HG02943 (cell line): ENCODE data around the gene TUBB4B.
"Not testable (repeated sequence)": the region's sequence is repeated elsewhere in the genome, so short reads cannot be mapped to it uniquely, and the experiment has no call there.

Source experiments
- ATAC-seq: cut with Tn5 transposase; IDR thresholded peaks from one replicate; pipeline ENCODE4 v1.9.1; 2021; ENCODE audit warnings: mild to moderate bottlenecking, low read depth, moderate library complexity; ENCODE audit not compliant: unreplicated experiment

Gene TUBB4B

DNA sequence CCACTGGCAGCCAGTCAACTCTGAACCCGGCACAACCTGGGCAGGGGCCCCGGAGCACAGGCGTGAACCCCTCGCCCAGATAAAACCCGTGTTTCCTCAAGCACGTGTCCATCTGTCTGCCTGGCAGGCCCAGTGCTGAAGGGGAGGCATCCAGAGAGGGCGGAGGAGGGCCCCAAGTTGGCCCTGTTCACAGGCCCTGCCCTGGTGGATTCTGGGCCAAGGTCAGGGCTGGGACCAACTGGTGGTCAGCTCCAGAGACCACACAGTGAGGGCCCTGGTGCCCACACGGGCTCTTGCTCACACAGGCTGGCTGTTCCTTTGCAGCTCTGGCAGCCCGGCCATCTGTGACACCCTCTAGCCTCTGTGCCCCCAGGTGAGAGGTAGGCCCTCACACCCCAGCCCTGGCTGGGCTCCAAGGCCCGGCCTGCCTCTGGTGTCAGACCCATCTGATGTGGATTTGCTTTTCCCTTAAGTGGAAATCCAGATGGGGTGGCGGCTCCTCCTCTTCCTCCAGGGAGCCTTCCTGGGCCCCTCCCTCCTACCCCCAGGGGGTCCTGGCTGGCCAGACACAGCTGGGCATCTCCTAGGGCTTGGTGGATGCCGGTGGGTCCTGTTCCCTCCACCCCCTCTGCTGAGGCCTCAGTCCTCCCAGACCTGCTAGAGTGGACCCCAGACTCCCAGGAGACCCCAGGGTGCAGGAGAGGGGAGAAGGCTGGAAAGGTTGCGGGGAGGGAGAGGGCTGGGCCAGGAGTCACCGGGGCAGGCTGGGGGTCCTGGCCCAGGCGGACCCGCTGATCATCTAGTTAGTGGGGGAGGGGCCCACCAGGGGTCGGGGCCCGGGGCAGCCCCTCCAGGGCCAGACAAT is 9.5 kb downstream of the TUBB4B start:
- no peak for ATAC-seq

DNA sequence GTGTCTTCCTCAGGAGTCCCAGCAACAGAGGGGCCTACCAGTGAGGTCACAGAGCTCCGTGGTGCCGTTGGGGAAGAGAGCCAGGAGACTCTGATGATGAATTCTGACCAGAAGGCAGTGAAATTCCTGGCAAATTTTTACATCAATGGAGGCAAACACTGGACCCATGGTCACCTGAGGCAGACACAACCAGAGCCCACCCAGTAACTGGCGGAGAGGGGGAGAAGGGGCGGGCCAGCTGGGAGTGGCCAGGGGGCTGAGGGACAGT is 10.0 kb downstream of the TUBB4B start, which contains the start of gene STPG3:
Gene STPG3, plus strand, starts transcription at position 93 of the 268 bp plus-strand sequence. Its CDS starts 1 bp downstream, at position 94.
- ATAC-seq: no peak

DNA sequence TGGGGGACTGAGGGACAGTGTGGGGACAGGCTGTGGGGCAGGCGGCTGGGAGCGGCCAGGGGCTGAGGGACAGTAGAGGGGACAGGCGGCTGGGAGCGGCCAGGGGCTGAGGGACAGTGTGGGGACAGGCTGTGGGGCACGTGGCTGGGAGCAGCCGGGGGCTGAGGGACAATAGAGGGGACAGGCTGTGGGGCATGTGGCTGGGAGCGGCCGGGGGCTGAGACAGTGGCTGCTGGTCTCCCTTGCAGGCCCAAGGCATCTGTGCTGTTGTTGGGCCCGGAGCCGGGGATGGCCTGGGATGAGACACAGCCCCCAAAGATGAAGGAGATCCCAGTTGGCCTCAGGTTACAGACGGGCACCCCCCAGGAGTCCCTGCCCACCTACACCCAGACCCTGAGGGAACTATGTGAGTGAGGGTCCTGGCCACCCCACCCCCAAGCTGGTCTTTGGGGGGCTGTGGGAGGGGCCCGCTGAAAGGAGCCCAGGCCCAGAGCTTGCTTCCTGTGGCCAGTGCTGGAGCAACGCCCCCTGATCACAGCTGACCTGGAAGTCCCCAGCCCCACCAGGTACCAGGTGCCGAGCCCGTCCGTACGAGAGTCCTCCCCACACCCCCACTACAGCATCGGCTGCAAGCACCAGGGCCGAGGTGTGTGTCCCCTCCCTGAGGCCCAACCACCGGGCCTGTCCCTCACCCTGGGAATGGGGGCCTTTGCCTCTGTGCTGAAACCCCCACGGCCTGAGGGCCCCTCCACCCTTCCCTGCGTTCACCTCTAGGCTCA is 10.6 kb downstream of the TUBB4B start:
- ATAC-seq: no peak

DNA sequence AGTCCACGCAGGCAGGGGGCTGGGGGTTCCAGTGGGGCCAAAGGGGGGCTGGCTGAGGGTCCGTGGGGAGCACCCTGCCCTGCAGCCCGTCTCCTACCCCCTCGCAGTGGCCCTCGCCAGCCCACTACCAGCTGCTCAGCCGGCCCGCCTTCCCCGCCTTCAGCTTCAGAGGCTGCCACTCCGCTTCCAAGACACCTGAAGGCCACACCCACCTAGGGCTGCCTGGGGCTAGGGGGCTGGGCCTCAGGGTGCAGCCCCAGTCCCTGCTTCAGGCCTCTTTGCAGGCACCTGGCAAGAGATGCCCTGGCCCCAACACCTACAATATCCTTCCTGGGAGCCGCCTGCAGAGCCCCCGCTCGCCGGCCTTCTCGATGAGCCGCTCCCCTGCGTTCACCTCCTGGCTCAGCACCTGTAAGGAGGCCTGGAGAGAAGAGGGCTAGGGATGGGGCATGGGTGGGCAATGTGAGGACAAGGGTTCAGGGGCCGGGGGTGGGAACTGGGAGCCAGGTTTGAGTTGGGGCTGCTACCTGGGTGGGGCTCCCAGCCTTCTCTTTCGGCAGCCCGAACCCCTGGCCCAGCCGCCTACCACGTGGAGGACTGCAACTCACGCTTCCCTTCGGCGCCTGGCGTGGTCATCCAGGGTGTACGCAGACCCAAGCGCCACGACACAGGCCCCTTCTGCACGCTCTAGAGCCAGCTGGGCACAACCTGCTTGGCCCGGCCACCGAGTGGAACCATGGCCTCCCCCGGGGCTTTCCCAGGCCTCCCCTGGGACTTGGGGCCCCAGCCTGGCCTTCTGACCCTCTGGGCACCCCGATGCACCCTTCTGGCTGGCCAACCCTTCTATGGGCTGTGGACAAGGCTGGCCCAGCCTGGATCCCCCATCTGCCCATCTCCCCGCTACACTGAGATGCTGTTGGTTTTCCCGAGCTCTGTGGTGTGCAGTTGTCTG is 11.7 kb downstream of the TUBB4B start:
- no peak for ATAC-seq

DNA sequence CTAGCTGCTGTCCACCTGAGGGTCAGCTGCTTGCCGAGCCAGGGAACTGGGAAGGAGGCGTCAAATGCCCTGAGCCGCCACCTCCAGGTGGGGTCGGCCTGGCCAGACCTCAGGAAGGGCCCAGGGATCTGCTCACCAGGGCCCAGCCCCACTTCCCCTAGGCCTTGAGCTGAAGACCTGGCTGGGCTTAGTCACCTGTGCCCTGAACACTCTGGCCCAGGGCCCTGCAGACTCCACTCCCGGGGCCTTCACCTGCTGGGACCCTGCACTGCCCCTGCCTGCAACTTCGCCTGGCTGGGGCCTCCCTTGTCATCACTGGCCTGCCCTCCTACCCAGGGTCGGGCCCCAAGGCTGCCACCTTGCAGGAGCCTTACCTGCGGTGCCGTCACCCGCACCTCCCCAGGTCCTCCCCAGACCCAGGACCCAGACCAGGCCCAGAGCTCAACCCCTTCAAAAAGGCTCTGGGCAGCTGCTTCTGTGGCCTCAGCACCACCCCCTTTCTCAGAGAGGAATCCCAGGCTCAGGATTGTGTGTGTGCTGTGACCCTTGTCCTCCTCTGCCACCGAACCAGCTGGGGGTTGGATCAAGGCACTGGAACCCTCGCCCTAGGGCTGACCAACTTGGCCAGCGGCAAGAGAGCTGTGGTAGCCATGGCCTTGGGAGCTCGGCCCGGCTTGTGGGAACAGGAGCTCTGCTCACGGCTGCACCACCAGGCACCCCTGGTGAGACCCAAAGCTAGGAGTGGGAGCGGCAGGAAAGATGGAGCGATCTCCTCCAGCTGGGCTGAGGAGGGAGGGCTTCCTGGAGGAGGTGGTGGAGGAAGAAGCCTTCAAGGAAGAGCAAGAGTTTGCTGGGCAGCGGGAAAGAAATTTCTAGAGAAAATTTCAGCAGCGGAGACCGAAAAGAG is 12.9 kb downstream of the TUBB4B start:
- no peak for ATAC-seq

DNA sequence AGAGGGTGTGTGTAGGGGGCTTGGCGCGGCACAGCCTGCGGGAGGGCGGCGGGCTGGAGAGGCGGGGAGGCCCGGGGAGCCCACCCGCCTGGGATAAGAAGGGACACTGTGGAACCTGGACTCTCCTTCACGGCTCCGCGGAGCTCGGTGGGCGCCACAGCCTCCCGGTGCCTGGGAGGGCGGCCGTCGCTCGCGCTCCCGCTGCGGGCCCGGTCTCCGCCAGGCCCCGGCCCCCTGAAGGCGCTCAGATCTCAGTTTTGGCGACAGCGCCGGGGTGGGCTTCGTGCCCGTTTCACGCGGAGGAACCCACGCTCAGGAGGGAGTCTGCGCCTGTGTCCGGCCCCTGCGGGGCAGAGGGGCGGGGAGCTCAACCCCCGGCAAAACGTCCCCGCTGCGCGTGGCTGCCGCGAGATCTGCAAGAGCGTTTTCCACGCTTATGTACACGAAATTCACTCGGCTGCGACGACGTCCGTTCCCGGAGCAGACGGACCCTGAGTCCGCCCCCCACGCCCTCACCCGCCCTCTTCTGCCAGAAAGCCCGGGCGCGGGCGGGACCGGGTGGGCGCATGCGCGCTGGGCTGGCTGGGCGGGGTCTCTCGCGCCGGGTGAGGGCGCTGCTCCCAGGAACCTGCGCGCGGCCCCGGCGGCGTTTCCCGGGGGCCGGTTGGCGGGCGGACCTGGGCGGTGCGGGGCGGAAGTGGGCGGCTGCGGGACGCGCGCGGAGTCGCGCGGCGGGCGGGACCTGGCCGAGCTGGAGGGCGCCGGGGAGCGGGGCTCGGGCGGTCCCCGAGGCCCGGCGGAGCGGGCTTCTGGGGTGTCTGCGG is 13.7 kb downstream of the TUBB4B start, which contains the start of gene NELFB:
Gene NELFB, plus strand, starts transcription at position 704 of the 824 bp plus-strand sequence.
- peak; percentile 59 for ATAC-seq

DNA sequence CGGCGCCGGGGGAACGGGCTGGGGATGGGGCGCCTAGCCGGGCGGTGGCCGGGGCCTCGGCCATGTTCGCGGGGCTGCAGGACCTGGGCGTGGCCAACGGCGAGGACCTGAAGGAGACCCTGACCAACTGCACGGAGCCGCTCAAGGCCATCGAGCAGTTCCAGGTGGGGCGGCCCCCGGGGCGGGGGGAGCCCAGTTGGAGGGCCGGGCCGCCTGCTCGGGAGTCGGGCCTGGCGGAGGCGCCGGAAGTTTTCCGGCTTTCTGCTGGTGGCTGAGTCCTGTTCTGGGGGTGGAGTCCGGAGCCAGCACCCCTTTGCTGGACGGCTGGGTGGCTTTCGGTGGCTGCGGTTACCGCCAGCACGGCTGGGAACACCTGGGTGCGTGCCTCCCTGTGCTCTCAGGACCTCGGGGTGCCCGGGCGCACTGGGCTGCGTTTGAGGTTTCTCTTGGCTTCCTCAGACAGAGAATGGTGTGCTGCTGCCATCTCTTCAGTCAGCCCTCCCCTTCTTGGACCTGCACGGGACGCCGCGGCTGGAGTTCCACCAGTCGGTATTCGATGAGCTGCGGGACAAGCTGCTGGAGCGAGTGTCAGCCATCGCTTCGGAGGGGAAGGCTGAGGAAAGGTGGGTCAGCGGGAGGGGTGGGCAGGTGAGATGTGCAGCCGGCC is 14.5 kb downstream of the TUBB4B start:
- peak; percentile 25 for ATAC-seq

DNA sequence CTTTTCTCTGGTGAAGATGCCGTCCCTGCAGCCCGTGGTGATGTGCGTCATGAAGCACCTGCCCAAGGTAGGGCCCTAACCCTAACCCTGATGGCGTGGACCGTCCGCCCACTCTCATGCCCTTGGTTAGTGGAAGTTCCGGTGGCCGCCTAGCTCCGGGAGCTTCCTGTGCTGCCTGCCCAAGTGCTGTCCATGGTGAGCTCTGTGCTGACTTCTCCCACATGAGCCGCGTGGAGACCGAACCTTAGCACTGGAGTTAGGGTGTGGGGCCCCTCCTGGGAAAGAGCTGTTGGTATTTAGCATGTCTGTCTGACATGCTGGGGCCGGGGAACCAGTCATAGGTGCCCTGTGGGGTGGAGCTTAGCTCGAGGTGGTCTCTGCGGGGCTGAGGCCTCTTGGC is 15.3 kb downstream of the TUBB4B start:
- ATAC-seq: no peak

DNA sequence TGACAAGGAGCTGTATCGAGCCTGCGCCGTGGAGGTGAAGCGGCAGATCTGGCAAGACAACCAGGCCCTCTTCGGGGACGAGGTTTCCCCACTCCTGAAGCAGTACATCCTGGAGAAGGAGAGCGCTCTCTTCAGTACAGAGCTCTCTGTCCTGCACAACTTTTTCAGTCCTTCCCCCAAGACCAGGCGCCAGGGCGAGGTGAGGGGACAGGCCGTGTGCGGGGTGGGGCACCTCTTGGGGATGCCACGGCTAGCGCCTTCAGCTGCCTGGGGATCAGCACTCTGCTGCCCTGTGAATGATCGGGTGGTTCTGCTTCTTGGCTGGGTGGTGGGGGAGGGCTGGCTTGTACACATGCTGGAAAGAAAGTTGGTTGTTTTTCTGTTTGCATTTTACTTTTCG is 15.8 kb downstream of the TUBB4B start:
- no peak for ATAC-seq

DNA sequence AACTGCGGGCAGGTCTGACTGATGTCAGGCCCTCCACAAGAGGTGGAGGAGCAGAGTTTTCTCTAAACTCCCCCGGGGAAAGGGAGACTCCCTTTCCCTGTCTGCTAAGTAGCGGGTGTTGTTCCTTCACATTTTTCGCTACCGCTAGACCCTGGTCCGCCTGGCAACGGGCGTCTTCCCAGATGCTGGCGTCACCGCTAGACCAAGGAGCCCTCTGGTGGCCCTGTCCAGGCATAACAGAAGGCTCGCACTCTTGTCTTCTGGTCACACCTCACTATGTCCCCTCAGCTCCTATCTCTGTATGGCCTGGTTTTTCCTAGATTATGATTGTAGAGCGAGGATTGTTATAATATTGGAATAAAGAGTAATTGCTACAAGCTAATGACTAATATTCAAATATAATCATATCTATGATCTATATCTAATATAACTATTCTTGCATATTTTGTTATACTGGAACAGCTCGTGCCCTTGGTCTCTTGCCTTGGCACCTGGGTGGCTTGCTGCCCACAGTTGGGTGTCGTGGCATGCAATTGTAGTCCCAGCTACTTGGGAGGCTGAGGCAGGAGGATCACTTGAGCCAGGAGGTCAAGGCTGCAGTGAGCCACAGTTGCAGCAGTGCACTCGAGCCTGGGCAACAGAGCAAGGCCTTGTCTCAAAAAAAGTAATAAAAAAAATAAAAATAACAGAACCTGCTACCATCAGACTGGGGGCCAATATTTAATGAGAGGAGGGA is 21.3 kb downstream of the TUBB4B start:
- ATAC-seq: not testable (repeated sequence)

DNA sequence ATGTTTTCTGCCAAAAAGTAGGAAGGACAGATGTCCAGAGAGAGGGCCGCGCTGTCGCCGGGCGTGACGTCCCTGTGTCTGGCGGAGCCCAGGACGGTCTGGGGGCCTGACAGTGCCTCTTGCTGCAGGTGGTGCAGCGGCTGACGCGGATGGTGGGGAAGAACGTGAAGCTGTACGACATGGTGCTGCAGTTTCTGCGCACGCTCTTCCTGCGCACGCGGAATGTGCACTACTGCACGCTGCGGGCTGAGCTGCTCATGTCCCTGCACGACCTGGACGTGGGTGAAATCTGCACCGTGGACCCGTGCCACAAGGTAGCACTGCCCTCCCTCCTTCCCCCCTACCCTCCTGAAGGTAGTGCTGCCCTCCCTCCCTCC is 21.8 kb downstream of the TUBB4B start:
- ATAC-seq: no peak

DNA sequence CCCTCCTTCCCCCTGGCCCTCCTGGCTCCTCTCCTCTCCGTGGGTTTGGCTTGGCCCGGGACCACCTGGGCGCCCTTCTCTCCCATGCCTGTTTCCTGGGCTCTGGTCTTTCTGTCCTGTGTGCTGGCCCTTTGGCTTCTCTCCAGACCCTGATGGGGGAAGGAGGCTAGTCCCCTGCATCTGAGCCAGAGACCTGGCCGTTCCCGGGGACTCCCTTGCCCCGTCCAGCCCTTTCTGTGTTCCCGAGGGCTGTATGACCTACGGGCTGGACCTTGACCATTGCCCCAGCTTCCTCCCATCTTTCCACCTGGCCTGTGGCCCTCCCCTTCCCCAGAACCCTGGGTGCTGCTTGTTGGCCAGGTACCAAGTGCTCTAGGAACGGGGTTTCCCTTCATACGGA is 22.4 kb downstream of the TUBB4B start:
- no peak for ATAC-seq

DNA sequence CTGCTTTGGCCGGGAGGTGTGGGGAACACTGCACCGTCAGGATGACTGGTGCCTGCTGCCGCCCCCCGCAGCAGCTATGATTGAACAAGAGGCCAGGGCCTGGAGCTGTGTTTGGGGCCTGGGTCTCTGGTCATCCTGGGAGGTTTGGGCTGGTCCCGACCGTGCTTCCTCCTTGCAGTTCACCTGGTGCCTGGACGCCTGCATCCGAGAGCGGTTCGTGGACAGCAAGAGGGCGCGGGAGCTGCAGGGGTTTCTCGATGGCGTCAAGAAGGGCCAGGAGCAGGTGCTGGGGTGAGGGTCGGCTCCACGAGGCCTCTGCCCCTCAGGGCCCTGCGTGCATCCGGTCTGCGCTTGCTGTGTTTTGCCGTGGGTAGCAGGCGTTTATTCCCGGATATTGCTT is 23.0 kb downstream of the TUBB4B start:
- ATAC-seq: no peak

DNA sequence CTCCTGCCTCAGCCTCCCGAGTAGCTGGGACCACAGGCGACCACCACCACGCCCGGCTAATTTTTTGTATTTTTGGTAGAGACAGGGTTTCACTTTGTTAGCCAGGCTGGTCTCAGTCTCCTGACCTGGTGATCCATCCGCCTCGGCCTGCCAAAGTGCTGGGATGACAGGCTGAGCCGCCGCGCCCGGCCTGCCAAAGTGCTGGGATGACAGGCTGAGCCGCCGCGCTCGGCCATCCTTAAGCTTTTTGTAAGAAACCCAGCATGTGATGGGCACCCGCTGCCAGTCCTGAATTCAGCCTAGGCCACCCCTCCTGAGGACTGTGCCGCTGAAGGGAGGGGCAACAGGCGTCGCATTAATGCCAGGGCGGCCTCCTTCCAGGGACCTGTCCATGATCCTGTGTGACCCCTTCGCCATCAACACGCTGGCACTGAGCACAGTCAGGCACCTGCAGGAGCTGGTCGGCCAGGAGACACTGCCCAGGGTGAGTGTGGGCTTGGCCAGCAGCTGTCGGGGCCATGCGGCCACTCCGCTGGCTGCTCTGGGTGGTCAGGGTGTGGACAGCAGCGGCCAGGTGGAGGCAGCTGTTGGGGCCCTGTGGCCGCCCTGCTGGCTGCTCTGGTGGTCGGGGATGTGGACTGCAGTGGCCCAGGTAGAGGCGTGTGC is 24.5 kb downstream of the TUBB4B start:
- ATAC-seq: no peak

DNA sequence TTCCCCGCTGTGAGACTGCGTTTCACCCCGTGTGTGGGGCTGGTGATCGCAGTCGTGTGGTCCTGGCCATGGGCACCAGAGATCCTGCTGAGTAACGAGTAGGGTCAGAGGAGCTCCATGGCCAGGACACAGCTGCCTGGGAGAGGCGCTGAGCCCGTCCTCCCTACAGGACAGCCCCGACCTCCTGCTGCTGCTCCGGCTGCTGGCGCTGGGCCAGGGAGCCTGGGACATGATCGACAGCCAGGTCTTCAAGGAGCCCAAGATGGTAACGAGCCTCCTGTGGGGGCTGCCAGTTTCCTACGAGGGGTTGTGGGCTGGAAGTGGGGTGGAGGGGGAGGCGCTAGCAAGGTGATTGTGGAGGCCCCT is 25.1 kb downstream of the TUBB4B start:
- ATAC-seq: no peak

DNA sequence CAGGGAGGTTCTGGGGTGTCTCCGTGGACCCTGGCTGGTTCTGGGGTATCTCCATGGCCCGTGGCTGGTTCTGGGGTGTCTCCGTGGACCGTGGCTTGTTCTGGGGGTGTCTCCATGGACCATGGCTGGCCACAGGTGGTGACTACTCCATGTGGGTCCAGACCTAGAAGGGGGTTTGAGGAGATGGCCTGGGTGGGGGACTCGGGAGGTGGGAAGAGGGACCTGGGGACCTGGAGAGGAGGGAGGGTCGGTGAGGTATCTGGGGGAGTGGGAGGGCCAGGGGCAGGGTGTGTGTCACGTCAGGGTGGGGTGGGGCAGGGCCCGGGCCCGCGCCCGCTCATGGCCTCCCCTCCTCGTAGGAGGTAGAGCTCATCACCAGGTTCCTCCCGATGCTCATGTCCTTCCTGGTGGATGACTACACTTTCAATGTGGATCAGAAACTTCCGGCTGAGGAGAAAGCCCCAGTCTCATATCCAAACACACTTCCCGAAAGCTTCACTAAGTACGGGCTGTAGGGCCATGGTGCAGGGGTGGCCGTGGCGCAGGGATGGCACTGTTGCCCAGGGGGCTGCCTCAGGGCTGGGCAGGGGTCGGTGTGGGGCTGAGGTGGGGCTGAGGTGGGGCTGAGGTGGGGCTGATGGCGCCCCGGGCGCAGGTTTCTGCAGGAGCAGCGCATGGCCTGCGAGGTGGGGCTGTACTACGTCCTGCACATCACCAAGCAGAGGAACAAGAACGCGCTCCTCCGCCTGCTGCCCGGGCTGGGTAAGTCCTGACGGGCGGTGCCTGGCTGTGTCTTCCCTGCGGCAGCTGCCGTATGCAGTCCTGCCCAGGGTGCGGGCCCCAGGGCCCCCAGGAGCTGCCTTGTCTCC is 25.7 kb downstream of the TUBB4B start:
- no peak for ATAC-seq
